H1 (cell line): ENCODE results near the gene MBTPS1. TPM values are rescaled to one million over a fixed set of nuclear protein-coding genes. Genes with fewer than 3 reads are reported as not detected.

Experiments used
- CTCF ChIA-PET: fragments of 300-600 bp; sonication (Branson Sonifier 250); formaldehyde crosslinking; loops from one replicate; lab custom pipeline; 2021; ENCODE audit not compliant: partially characterized antibody; lab: Charles Lee
- POLR2A ChIA-PET: fragments of 300-600 bp; sonication (Branson Sonifier 250); formaldehyde crosslinking; loops from one replicate; lab custom pipeline; 2021; ENCODE audit warnings: inconsistent platforms; ENCODE audit not compliant: partially characterized antibody; lab: Charles Lee
- DNase-seq, 2 experiments: peaks; one replicate each; pipeline versions ENCODE4 v3.0.0 to v3.0.0-alpha.2; 2010 to 2022; ENCODE audit warnings: low spot score in 2 of 2, low read depth in 1 of 2, mixed read lengths in 1 of 2
- FAIRE-seq: peaks from 2 replicates; lab custom pipeline; 2011; peaks lifted over from hg19 to GRCh38; lab: Jason Lieb, UNC
- H2AFZ ChIP-seq: 2 replicates; pipeline ENCODE4 v1.8.1; 2012; ENCODE audit warnings: low read length, inconsistent platforms
- H2AK5ac ChIP-seq: 2 replicates; pipeline ENCODE4 v1.6.1; 2013; ENCODE audit warnings: low read depth, low read length
- H2BK120ac ChIP-seq: replicated peaks from 2 replicates; pipeline ENCODE3; 2013; ENCODE audit warnings: low read depth, low read length, inconsistent platforms
- H2BK12ac ChIP-seq: 2 replicates; pipeline ENCODE4 v1.6.1; 2013; ENCODE audit warnings: low read depth, low read length
- H2BK15ac ChIP-seq: 2 replicates; pipeline ENCODE4 v1.6.1; 2013; ENCODE audit warnings: low read length
- H2BK20ac ChIP-seq: 2 replicates; pipeline ENCODE4 v1.6.1; 2013; ENCODE audit warnings: low read length
- H2BK5ac ChIP-seq: 2 replicates; pipeline ENCODE4 v1.6.1; 2013; ENCODE audit warnings: low read depth, low read length
- H3K14ac ChIP-seq: 2 replicates; pipeline ENCODE4 v1.6.1; 2013; ENCODE audit warnings: inconsistent platforms; ENCODE audit not compliant: insufficient read length
- H3K18ac ChIP-seq: 2 replicates; pipeline ENCODE4 v1.6.1; 2013; ENCODE audit warnings: low read length; ENCODE audit errors: extremely low read depth
- H3K23ac ChIP-seq: 2 replicates; pipeline ENCODE4 v1.6.1; 2013; ENCODE audit warnings: inconsistent platforms; ENCODE audit not compliant: insufficient read length
- H3K23me2 ChIP-seq: 2 replicates; pipeline ENCODE4 v1.6.1; 2013; ENCODE audit warnings: low read depth, low read length
- H3K27ac ChIP-seq: 2 replicates; pipeline ENCODE4 v1.6.1; 2011; ENCODE audit warnings: low read depth, low read length, inconsistent platforms
- H3K27me3 ChIP-seq, 4 experiments: replicated peaks in 1 of 4; 1 replicate in 1 of 4; 2 replicates in 3 of 4; pipeline versions ENCODE4 v1.6.1 to v1.8.1; 2011 to 2013; ENCODE audit warnings: low read length in 3 of 4, mild to moderate bottlenecking in 3 of 4, inconsistent platforms in 2 of 4, mixed read lengths in 2 of 4, moderate library complexity in 1 of 4; ENCODE audit not compliant: control insufficient read depth in 3 of 4, insufficient read depth in 3 of 4; ENCODE audit errors: extremely low read depth in 1 of 4
- H3K36me3 ChIP-seq, 4 experiments: 2 replicates each; pipeline versions ENCODE4 v1.6.1 to v1.8.1; 2011 to 2013; ENCODE audit warnings: mild to moderate bottlenecking in 4 of 4, low read length in 3 of 4, moderate library complexity in 2 of 4, control low read depth in 1 of 4, inconsistent platforms in 1 of 4; ENCODE audit not compliant: insufficient read depth in 4 of 4, control insufficient read depth in 2 of 4
- H3K4ac ChIP-seq: replicated peaks from 2 replicates; pipeline ENCODE3; 2013; ENCODE audit warnings: low read length, low read depth, mixed read lengths, inconsistent platforms; ENCODE audit not compliant: insufficient read length
- H3K4me1 ChIP-seq, 4 experiments: replicated peaks in 1 of 4; 1 replicate in 1 of 4; 2 replicates in 3 of 4; pipeline versions ENCODE4 v1.6.1 to v1.8.1; 2011 to 2013; ENCODE audit warnings: low read length in 3 of 4, inconsistent platforms in 2 of 4, mixed read lengths in 1 of 4; ENCODE audit not compliant: insufficient read depth in 4 of 4, control insufficient read depth in 3 of 4
- H3K4me2 ChIP-seq, 2 experiments: 2 replicates each; pipeline versions ENCODE4 v1.6.1 to v1.8.1; 2011 to 2013; ENCODE audit warnings: low read depth in 2 of 2, low read length in 2 of 2, control low read depth in 1 of 2, inconsistent platforms in 1 of 2, mild to moderate bottlenecking in 1 of 2; ENCODE audit not compliant: insufficient read depth in 1 of 2
- H3K4me3 ChIP-seq, 4 experiments: fragments of 200-600, 300-600 bp in 1 of 4; sonication (generic), shearing (Covaris generic), sonication (Bioruptor Twin) in 1 of 4; 2 replicates each; pipeline versions ENCODE4 v1.5.1 to v1.8.1; 2011 to 2016; ENCODE audit warnings: low read length in 4 of 4, low read depth in 3 of 4, control low read depth in 2 of 4, inconsistent platforms in 2 of 4, mild to moderate bottlenecking in 2 of 4, mixed read lengths in 1 of 4, moderate library complexity in 1 of 4; ENCODE audit not compliant: insufficient read depth in 2 of 4; ENCODE audit errors: extremely low read depth in 1 of 4
- H3K56ac ChIP-seq: replicated peaks from 2 replicates; pipeline ENCODE3; 2013; ENCODE audit warnings: low read depth, mild to moderate bottlenecking, mixed read lengths, low read length, inconsistent platforms; ENCODE audit not compliant: insufficient read length
- H3K79me1 ChIP-seq: 2 replicates; pipeline ENCODE4 v1.6.1; 2013; ENCODE audit warnings: low read depth, low read length, control low read depth
- H3K79me2 ChIP-seq, 2 experiments: 2 replicates each; pipeline versions ENCODE4 v1.6.1 to v1.8.1; 2012 to 2013; ENCODE audit warnings: low read length in 2 of 2, mild to moderate bottlenecking in 2 of 2, inconsistent platforms in 1 of 2; ENCODE audit not compliant: insufficient read depth in 2 of 2, control insufficient read depth in 1 of 2
- H3K9ac ChIP-seq, 4 experiments: replicated peaks in 1 of 4; 1 replicate in 1 of 4; 2 replicates in 3 of 4; pipeline versions ENCODE4 v1.6.1 to v1.8.1; 2011 to 2013; ENCODE audit warnings: low read depth in 3 of 4, low read length in 3 of 4, control low read depth in 2 of 4, mild to moderate bottlenecking in 2 of 4, moderate library complexity in 2 of 4, inconsistent platforms in 1 of 4; ENCODE audit errors: extremely low read depth in 1 of 4
- H3K9me3 ChIP-seq, 2 experiments: 2 replicates each; pipeline versions ENCODE4 v1.6.1 to v1.8.1; 2012 to 2013; ENCODE audit warnings: mild to moderate bottlenecking in 2 of 2, moderate library complexity in 2 of 2, control low read depth in 1 of 2, inconsistent platforms in 1 of 2, low read depth in 1 of 2, low read length in 1 of 2, mixed read lengths in 1 of 2; ENCODE audit not compliant: insufficient read depth in 2 of 2
- H4K20me1 ChIP-seq, 2 experiments: replicated peaks in 1 of 2; 2 replicates each; pipeline versions ENCODE3 to v1.8.1; 2011 to 2013; ENCODE audit warnings: inconsistent platforms in 2 of 2, low read length in 2 of 2, mild to moderate bottlenecking in 1 of 2; ENCODE audit not compliant: insufficient read depth in 2 of 2, control insufficient read depth in 1 of 2
- H4K5ac ChIP-seq: 2 replicates; pipeline ENCODE4 v1.6.1; 2013; ENCODE audit warnings: low read length, low read depth, mixed read lengths, inconsistent platforms; ENCODE audit not compliant: insufficient read length
- H4K8ac ChIP-seq: 2 replicates; pipeline ENCODE4 v1.8.0; 2013; ENCODE audit warnings: mild to moderate bottlenecking, moderate library complexity, low read length, inconsistent platforms; ENCODE audit not compliant: insufficient read depth; ENCODE audit errors: extremely low read depth
- H4K91ac ChIP-seq: replicated peaks from 2 replicates; pipeline ENCODE3; 2013; ENCODE audit warnings: low read length, mixed read lengths, inconsistent platforms; ENCODE audit not compliant: insufficient read length
- ASH2L ChIP-seq: fragments of 200-600, 300-600 bp; sonication (generic); IDR thresholded peaks from one replicate; pipeline ENCODE4 v1.7.1; 2017; ENCODE audit warnings: low read length
- BCL11A ChIP-seq, 2 experiments: IDR thresholded peaks; one replicate each; pipeline ENCODE4 v1.6.1; 2011; ENCODE audit warnings: low read depth in 2 of 2, low read length in 2 of 2, mild to moderate bottlenecking in 2 of 2
- CBX5 ChIP-seq: fragments of 300-800, 300-1000 bp; sonication (generic); IDR thresholded peaks from 2 replicates; pipeline ENCODE4 v1.7.1; 2016; ENCODE audit warnings: antibody characterized with exemption, low read length, low read depth
- JUN ChIP-seq: IDR thresholded peaks from 2 replicates; pipeline ENCODE4 v1.6.1; 2011; ENCODE audit warnings: low read depth, mild to moderate bottlenecking, improper control_type of control experiment, low read length
- MAFK ChIP-seq: IDR thresholded peaks from 2 replicates; pipeline ENCODE4 v1.6.1; 2012; ENCODE audit warnings: low read depth, mild to moderate bottlenecking, improper control_type of control experiment, low read length
- POU5F1 ChIP-seq: IDR thresholded peaks from 2 replicates; pipeline ENCODE4 v1.6.1; 2011; ENCODE audit warnings: low read depth, mild to moderate bottlenecking, low read length, moderate library complexity
- RXRA ChIP-seq: IDR thresholded peaks from 2 replicates; pipeline ENCODE4 v1.6.1; 2011; ENCODE audit warnings: low read depth, mild to moderate bottlenecking, low read length, moderate library complexity; ENCODE audit not compliant: insufficient read depth
- SIN3A ChIP-seq, 2 experiments: IDR thresholded peaks in 1 of 2; conservative IDR thresholded peaks in 1 of 2; 2 replicates each; pipeline ENCODE4 v1.6.1; 2011 to 2012; ENCODE audit warnings: low read length in 2 of 2, improper control_type of control experiment in 1 of 2, low read depth in 1 of 2, mild to moderate bottlenecking in 1 of 2
- TAF1 ChIP-seq: IDR thresholded peaks from 2 replicates; pipeline ENCODE4 v1.6.1; 2011; ENCODE audit warnings: mild to moderate bottlenecking, low read depth, low read length
- TAF7 ChIP-seq: optimal IDR thresholded peaks from 2 replicates; pipeline ENCODE3; 2011; ENCODE audit warnings: low read depth, mild to moderate bottlenecking, inconsistent platforms, low read length, moderate library complexity, borderline replicate concordance
- USF2 ChIP-seq: IDR thresholded peaks from 2 replicates; pipeline ENCODE4 v1.6.1; 2011; ENCODE audit warnings: low read length, improper control_type of control experiment
- WGBS, 2 experiments: shearing (Covaris generic) in 1 of 2; methylation state at CpG; one replicate each; pipeline versions ENCODE4 v1.1.6 to v1.1.7; 2013 to 2015; ENCODE audit warnings: low lambda C conversion rate in 2 of 2, mixed read lengths in 2 of 2, inconsistent platforms in 1 of 2, low coverage in 1 of 2, missing lambda C conversion rate in 1 of 2; ENCODE audit not compliant: insufficient replicate concordance in 2 of 2, insufficient coverage in 1 of 2, insufficient read length in 1 of 2; ENCODE audit errors: extremely low coverage in 1 of 2, missing lambda C conversion rate in 1 of 2; 5-methylcytosine and 5-hydroxymethylcytosine counted together
- polyA plus RNA-seq, 7 experiments: library from polyadenylated mRNA; depleted of rRNA in 3 of 7; stranded (reverse) in 5 of 7; unstranded in 2 of 7; fragments of >200 nt in 5 of 7; fragments of 200-250 nt in 2 of 7; gene quantifications; 1 replicate in 5 of 7; 2 replicates in 1 of 7; 4 replicates in 1 of 7; pipeline versions ENCODE4 v1.2.1 to v1.2.3, GENCODE V29; 2011 to 2013; ENCODE audit warnings: missing spikeins in 2 of 7, mixed read lengths in 2 of 7
- total RNA-seq: library from RNA; stranded (reverse); fragmentation: NEBNext Ultra II Directional; extraction: Animal tissue kit (Norgen Biotek cat#: 25700); gene quantifications from 2 replicates; pipeline ENCODE4 v1.2.1, GENCODE V29; 2021

MBTPS1 gene
- total and polyA plus RNA-seq, 2 of the 8 experiments (the other 6 are each of a cell fraction or from before 2014, with no cell fraction given): 30.6 to 53.3 TPM

GRCh38 chr16:84161801-84162200, 45.1 kb upstream of the MBTPS1 start:
- 75% methylated on average over 3 of the region's 3 CpGs; no CpG with 5 or more reads in 1 of the 2 experiments for WGBS, 2 experiments
- no peak for DNase-seq
- H4K91ac ChIP-seq: no peak overlapping the region
- ChIA-PET CTCF (interaction anchor here (0.6 to 1.8 kb wide), 4 partner anchors 10 to 166 kb away, joined by 3 to 4 read pairs (median 4); partner anchors contain the start of gene MBTPS1), POLR2A (no interaction called here)
- no peak overlapping the region for H3K23ac ChIP-seq
- no peak overlapping the region for H4K5ac ChIP-seq
- H3K79me1 ChIP-seq: no peaks in the 10 kb centered on the region
- no peak overlapping the region for H2BK20ac ChIP-seq
- no peak for FAIRE-seq
- H3K23me2 ChIP-seq: no peaks in the 10 kb centered on the region
- H3K4me2 ChIP-seq: no peak overlapping the region
- no peak overlapping the region for H3K56ac ChIP-seq
- H3K14ac ChIP-seq: no peak overlapping the region
- no peak overlapping the region for H3K18ac ChIP-seq
- H3K79me2 ChIP-seq: no peaks in the 10 kb centered on the region
- no peak overlapping the region for H4K8ac ChIP-seq
- no peak overlapping the region for H2BK15ac ChIP-seq
- no peak overlapping the region for H2AFZ ChIP-seq
- no peak overlapping the region for H3K27ac ChIP-seq
- no peak overlapping the region for H2BK12ac ChIP-seq
- H3K9ac ChIP-seq: no peak overlapping the region
- H2BK120ac ChIP-seq: no peak overlapping the region
- no peaks in the 10 kb centered on the region for H3K4me1 ChIP-seq
- H3K36me3 ChIP-seq: no peaks in the 10 kb centered on the region
- H2BK5ac ChIP-seq: no peak overlapping the region
- H2AK5ac ChIP-seq: no peak overlapping the region
- no peak overlapping the region for H3K4ac ChIP-seq
- no peaks in the 10 kb centered on the region for H3K9me3 ChIP-seq
- no peaks in the 10 kb centered on the region for H4K20me1 ChIP-seq
- H3K4me3 ChIP-seq: no peak overlapping the region
- H3K27me3 ChIP-seq: no peaks in the 10 kb centered on the region; a peak in 1 of 7 replicates
- TF ChIP-seq RXRA (no peak), MAFK (no peak), TAF1 (no peak), BCL11A (IDR thresholded peaks at IDR 0.05; ENCODE audit: low read depth in 2 of 2, low read length in 2 of 2) (no peak), POU5F1 (no peak), CBX5 (no peak), USF2 (no peak), ASH2L (no peak), TAF7 (no peak), SIN3A (conservative IDR thresholded peaks at IDR 0.05 in 1 of 2, IDR thresholded peaks at IDR 0.05 in 1 of 2; ENCODE audit: low read depth in 1 of 2, low read length in 2 of 2) (no peak), JUN (no peak)
